AG09309 (cell line): ENCODE measurements around the gene ATP9A.
"Not testable (repeated sequence)": the region's sequence is repeated elsewhere in the genome, so short reads cannot be mapped to it uniquely, and the experiment has no call there.

Experiments used
- DNase-seq: peaks from one replicate; pipeline ENCODE4 v3.0.0-alpha.2; 2010; ENCODE audit warnings: low read depth
- H3K4me3 ChIP-seq: 2 replicates; pipeline ENCODE4 v1.5.1; 2011; ENCODE audit warnings: mild to moderate bottlenecking, low read depth, low read length, moderate library complexity; ENCODE audit not compliant: control insufficient read depth
- TF ChIP-seq, protein P1 (sequence below): IDR thresholded peaks from 2 replicates; pipeline ENCODE4 v1.5.1; 2011; ENCODE audit warnings: mild to moderate bottlenecking, low read depth, low read length, inconsistent platforms; ENCODE audit not compliant: insufficient read depth, control insufficient read depth; ENCODE audit errors: missing control alignments

Gene ATP9A

DNA sequence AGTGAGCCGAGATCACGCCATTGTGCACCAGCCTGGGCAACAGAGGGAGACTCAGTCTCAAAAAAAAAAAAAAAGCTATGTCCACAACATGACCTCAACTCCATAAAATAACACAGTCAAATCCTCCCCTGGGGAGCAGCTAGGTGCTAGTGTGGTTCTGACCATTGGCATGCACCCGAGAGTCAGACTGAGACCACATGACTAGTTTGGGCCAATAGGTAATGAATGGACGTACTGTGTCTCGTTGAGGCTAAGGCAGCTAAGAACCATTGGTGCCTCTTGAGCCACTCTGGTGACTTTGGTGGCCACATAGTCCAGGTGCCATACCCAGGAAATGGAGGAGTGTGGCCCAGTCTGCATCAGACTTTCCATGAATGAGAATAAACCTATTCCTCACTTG, 40.3 kb downstream of the ATP9A start:
- H3K4me3 ChIP-seq, result no peak overlapping the region
- TF ChIP-seq, protein P1, sequence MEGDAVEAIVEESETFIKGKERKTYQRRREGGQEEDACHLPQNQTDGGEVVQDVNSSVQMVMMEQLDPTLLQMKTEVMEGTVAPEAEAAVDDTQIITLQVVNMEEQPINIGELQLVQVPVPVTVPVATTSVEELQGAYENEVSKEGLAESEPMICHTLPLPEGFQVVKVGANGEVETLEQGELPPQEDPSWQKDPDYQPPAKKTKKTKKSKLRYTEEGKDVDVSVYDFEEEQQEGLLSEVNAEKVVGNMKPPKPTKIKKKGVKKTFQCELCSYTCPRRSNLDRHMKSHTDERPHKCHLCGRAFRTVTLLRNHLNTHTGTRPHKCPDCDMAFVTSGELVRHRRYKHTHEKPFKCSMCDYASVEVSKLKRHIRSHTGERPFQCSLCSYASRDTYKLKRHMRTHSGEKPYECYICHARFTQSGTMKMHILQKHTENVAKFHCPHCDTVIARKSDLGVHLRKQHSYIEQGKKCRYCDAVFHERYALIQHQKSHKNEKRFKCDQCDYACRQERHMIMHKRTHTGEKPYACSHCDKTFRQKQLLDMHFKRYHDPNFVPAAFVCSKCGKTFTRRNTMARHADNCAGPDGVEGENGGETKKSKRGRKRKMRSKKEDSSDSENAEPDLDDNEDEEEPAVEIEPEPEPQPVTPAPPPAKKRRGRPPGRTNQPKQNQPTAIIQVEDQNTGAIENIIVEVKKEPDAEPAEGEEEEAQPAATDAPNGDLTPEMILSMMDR, result no peak
- DNase-seq, result no peak

GRCh38 chr20:51725584-51726176, 42.5 kb downstream of the ATP9A start:
- TF ChIP-seq, protein P1, result no peak
- DNase-seq, result no peak
- H3K4me3 ChIP-seq, result no peak overlapping the region

DNA sequence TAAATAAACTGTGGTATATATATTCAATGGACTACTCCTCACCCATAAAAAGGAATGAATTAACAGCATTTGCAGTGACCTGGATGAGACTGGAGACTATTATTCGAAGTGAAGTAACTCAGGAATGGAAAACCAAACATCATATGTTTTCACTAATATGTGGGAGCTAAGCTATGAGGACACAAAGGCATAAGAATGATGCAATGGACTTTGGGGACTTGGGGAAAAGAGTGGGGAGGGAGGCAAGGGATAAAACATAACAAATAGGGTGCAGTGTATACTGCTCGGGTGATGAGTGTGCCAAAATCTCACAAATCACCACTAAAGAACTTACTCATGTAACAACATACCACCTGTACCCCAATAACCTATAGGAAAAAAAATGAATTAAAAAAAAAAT, 45.2 kb downstream of the ATP9A start:
- not testable (repeated sequence) for H3K4me3 ChIP-seq

DNA sequence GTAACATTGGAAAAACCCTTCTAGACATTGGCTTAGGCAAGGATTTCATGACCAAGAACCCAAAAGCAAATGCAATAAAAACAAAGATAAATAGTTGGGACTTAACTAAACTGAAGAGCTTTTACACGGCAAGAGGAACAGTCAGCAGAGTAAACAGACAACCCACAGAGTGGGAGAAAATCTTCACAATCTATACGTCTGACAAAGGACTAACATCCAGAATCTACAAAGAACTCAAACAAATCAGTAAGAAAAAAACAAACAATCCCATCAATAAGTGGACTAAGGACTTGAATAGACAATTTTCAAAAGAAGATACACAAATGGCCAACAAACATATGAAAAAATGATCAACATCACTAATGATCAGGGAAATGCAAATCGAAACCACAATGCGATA, 45.9 kb downstream of the ATP9A start:
- H3K4me3 ChIP-seq, DNase-seq: not testable (repeated sequence)

More for the DNA sequence above, 45.2 kb downstream of the ATP9A start:
- DNase-seq, result not testable (repeated sequence)

DNA sequence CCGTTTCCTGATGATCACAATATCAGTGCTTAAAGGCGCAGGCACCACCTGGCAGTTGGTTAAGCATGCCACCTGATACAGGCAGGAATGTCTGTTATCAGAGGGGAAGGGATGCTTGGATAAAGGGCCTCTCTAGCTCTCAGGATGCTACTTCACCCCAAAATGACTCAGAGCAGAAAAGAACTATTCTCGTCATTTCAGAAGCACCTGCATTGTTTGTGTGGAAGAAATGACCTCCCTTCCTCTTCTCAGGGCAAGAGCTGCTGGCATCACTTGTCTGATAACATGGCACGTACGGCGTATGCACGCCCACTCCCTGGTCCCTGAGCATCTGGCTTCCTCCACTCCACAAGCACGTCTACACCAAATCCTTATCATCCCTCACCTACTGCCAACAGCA, 47.3 kb downstream of the ATP9A start:
- H3K4me3 ChIP-seq, result no peak overlapping the region
- no peak for DNase-seq
- TF ChIP-seq, protein P1, result no peak

- TF ChIP-seq, protein P1, result no peak
- DNase-seq, result no peak
- H3K4me3 ChIP-seq, result no peak overlapping the region
Observed at GRCh38 chr20:51720384-51720783, 47.8 kb downstream of the ATP9A start.

DNA sequence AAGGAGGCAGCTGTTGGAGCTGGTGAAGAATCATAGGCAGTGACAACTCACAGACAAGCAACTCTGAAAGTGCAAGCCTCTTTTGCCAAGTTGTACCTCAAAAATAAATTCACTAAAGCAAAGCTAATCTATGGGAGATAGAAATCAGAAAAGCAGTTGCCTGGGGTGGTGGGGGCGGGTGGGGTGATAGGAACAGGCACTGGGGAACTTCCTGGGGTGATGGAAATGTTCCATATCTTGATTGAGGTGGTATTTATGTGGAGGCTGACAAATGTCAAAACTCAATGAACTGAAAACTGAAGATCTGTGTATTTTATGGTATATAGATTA, 52.4 kb downstream of the ATP9A start:
- H3K4me3 ChIP-seq, result no peak overlapping the region
- no peak for DNase-seq
- TF ChIP-seq, protein P1, result no peak

GRCh38 chr20:51715163-51715855, 52.9 kb downstream of the ATP9A start:
- no peak for DNase-seq
- H3K4me3 ChIP-seq, result no peak overlapping the region
- TF ChIP-seq, protein P1, result no peak
